Uterus (tissue), 2 donors: ENCODE measurements around the gene USH1G.

Source experiments
- POLR2A ChIP-seq, 2 donors: fragments of 450-650 bp; IDR thresholded peaks; one replicate each; pipeline ENCODE4 v1.6.1; 2016; ENCODE audit warnings: antibody characterized with exemption in 2 of 2, mild to moderate bottlenecking in 1 of 2, moderate library complexity in 1 of 2
- TF ChIP-seq, protein P1 (sequence below), 4 experiments: fragments of 200-600 bp in 2 of 4; fragments of 450-650 bp in 2 of 4; sonication (generic) in 2 of 4; IDR thresholded peaks; one replicate each; pipeline ENCODE4 v1.5.1; 2016 to 2019; ENCODE audit warnings: antibody characterized with exemption in 4 of 4, mild to moderate bottlenecking in 2 of 4, moderate library complexity in 1 of 4

DNA sequence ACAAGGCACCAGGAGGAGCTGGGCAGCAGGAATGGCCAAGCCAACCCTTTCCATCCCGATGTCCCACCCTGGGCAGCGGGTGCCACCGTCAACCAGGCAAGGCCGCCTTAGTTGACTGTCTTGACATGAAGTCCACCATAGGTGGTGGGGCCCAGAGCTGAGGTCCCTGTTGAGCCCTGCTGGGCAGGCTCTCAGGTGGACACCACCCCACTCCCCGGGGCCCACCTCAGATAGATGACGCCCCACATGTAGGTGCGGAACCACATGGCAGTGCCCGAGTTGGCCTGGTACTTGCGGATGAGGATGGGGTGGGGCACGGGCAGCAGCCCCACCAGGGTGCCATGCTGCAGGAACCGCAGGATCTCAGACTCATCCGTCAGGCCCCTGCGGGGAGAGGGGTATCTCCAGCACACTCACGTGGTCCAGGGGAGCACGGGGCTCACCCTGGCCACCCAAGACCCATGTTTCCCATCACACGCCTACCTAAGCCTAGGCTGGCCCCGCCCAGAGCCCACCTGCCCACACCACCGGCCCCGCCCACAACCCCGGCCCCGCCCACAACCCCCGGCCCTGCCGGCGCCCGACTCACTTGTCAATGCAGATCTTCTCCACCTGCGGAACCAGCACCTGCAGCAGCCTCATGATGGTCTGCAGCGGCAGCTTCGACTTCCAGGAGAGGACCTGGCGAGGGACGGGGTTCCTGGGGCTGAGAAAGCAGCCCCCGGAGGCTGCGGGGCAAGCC is 28.8 kb upstream of the USH1G start:
- TF ChIP-seq, protein P1, sequence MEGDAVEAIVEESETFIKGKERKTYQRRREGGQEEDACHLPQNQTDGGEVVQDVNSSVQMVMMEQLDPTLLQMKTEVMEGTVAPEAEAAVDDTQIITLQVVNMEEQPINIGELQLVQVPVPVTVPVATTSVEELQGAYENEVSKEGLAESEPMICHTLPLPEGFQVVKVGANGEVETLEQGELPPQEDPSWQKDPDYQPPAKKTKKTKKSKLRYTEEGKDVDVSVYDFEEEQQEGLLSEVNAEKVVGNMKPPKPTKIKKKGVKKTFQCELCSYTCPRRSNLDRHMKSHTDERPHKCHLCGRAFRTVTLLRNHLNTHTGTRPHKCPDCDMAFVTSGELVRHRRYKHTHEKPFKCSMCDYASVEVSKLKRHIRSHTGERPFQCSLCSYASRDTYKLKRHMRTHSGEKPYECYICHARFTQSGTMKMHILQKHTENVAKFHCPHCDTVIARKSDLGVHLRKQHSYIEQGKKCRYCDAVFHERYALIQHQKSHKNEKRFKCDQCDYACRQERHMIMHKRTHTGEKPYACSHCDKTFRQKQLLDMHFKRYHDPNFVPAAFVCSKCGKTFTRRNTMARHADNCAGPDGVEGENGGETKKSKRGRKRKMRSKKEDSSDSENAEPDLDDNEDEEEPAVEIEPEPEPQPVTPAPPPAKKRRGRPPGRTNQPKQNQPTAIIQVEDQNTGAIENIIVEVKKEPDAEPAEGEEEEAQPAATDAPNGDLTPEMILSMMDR (IDR thresholded peaks at IDR 0.05): no peak
- TF ChIP-seq POLR2A (IDR thresholded peaks at IDR 0.05): no peak
